H1 (cell line): ENCODE data around the gene UBE2G2. TPM values are rescaled to one million over a fixed set of nuclear protein-coding genes. Genes with fewer than 3 reads are reported as not detected.

ENCODE experiments used
- CTCF ChIA-PET: fragments of 300-600 bp; sonication (Branson Sonifier 250); formaldehyde crosslinking; loops from one replicate; lab custom pipeline; 2021; ENCODE audit not compliant: partially characterized antibody; lab: Charles Lee
- POLR2A ChIA-PET: fragments of 300-600 bp; sonication (Branson Sonifier 250); formaldehyde crosslinking; loops from one replicate; lab custom pipeline; 2021; ENCODE audit warnings: inconsistent platforms; ENCODE audit not compliant: partially characterized antibody; lab: Charles Lee
- DNase-seq, 2 experiments: peaks; one replicate each; pipeline versions ENCODE4 v3.0.0 to v3.0.0-alpha.2; 2010 to 2022; ENCODE audit warnings: low spot score in 2 of 2, low read depth in 1 of 2, mixed read lengths in 1 of 2
- FAIRE-seq: peaks from 2 replicates; lab custom pipeline; 2011; peaks lifted over from hg19 to GRCh38; lab: Jason Lieb, UNC
- H2AFZ ChIP-seq: 2 replicates; pipeline ENCODE4 v1.8.1; 2012; ENCODE audit warnings: low read length, inconsistent platforms
- H2AK5ac ChIP-seq: 2 replicates; pipeline ENCODE4 v1.6.1; 2013; ENCODE audit warnings: low read depth, low read length
- H2BK120ac ChIP-seq: replicated peaks from 2 replicates; pipeline ENCODE3; 2013; ENCODE audit warnings: low read depth, low read length, inconsistent platforms
- H2BK12ac ChIP-seq: 2 replicates; pipeline ENCODE4 v1.6.1; 2013; ENCODE audit warnings: low read depth, low read length
- H2BK15ac ChIP-seq: 2 replicates; pipeline ENCODE4 v1.6.1; 2013; ENCODE audit warnings: low read length
- H2BK20ac ChIP-seq: 2 replicates; pipeline ENCODE4 v1.6.1; 2013; ENCODE audit warnings: low read length
- H2BK5ac ChIP-seq: 2 replicates; pipeline ENCODE4 v1.6.1; 2013; ENCODE audit warnings: low read depth, low read length
- H3K14ac ChIP-seq: 2 replicates; pipeline ENCODE4 v1.6.1; 2013; ENCODE audit warnings: inconsistent platforms; ENCODE audit not compliant: insufficient read length
- H3K18ac ChIP-seq: 2 replicates; pipeline ENCODE4 v1.6.1; 2013; ENCODE audit warnings: low read length; ENCODE audit errors: extremely low read depth
- H3K23ac ChIP-seq: 2 replicates; pipeline ENCODE4 v1.6.1; 2013; ENCODE audit warnings: inconsistent platforms; ENCODE audit not compliant: insufficient read length
- H3K23me2 ChIP-seq: 2 replicates; pipeline ENCODE4 v1.6.1; 2013; ENCODE audit warnings: low read depth, low read length
- H3K27ac ChIP-seq: 2 replicates; pipeline ENCODE4 v1.6.1; 2011; ENCODE audit warnings: low read depth, low read length, inconsistent platforms
- H3K27me3 ChIP-seq, 4 experiments: replicated peaks in 1 of 4; 1 replicate in 1 of 4; 2 replicates in 3 of 4; pipeline versions ENCODE4 v1.6.1 to v1.8.1; 2011 to 2013; ENCODE audit warnings: low read length in 3 of 4, mild to moderate bottlenecking in 3 of 4, inconsistent platforms in 2 of 4, mixed read lengths in 2 of 4, moderate library complexity in 1 of 4; ENCODE audit not compliant: control insufficient read depth in 3 of 4, insufficient read depth in 3 of 4; ENCODE audit errors: extremely low read depth in 1 of 4
- H3K36me3 ChIP-seq, 4 experiments: 2 replicates each; pipeline versions ENCODE4 v1.6.1 to v1.8.1; 2011 to 2013; ENCODE audit warnings: mild to moderate bottlenecking in 4 of 4, low read length in 3 of 4, moderate library complexity in 2 of 4, control low read depth in 1 of 4, inconsistent platforms in 1 of 4; ENCODE audit not compliant: insufficient read depth in 4 of 4, control insufficient read depth in 2 of 4
- H3K4ac ChIP-seq: replicated peaks from 2 replicates; pipeline ENCODE3; 2013; ENCODE audit warnings: low read length, low read depth, mixed read lengths, inconsistent platforms; ENCODE audit not compliant: insufficient read length
- H3K4me1 ChIP-seq, 4 experiments: replicated peaks in 1 of 4; 1 replicate in 1 of 4; 2 replicates in 3 of 4; pipeline versions ENCODE4 v1.6.1 to v1.8.1; 2011 to 2013; ENCODE audit warnings: low read length in 3 of 4, inconsistent platforms in 2 of 4, mixed read lengths in 1 of 4; ENCODE audit not compliant: insufficient read depth in 4 of 4, control insufficient read depth in 3 of 4
- H3K4me2 ChIP-seq, 2 experiments: 2 replicates each; pipeline versions ENCODE4 v1.6.1 to v1.8.1; 2011 to 2013; ENCODE audit warnings: low read depth in 2 of 2, low read length in 2 of 2, control low read depth in 1 of 2, inconsistent platforms in 1 of 2, mild to moderate bottlenecking in 1 of 2; ENCODE audit not compliant: insufficient read depth in 1 of 2
- H3K4me3 ChIP-seq, 4 experiments: fragments of 200-600, 300-600 bp in 1 of 4; sonication (generic), shearing (Covaris generic), sonication (Bioruptor Twin) in 1 of 4; 2 replicates each; pipeline versions ENCODE4 v1.5.1 to v1.8.1; 2011 to 2016; ENCODE audit warnings: low read length in 4 of 4, low read depth in 3 of 4, control low read depth in 2 of 4, inconsistent platforms in 2 of 4, mild to moderate bottlenecking in 2 of 4, mixed read lengths in 1 of 4, moderate library complexity in 1 of 4; ENCODE audit not compliant: insufficient read depth in 2 of 4; ENCODE audit errors: extremely low read depth in 1 of 4
- H3K56ac ChIP-seq: replicated peaks from 2 replicates; pipeline ENCODE3; 2013; ENCODE audit warnings: low read depth, mild to moderate bottlenecking, mixed read lengths, low read length, inconsistent platforms; ENCODE audit not compliant: insufficient read length
- H3K79me1 ChIP-seq: 2 replicates; pipeline ENCODE4 v1.6.1; 2013; ENCODE audit warnings: low read depth, low read length, control low read depth
- H3K79me2 ChIP-seq, 2 experiments: 2 replicates each; pipeline versions ENCODE4 v1.6.1 to v1.8.1; 2012 to 2013; ENCODE audit warnings: low read length in 2 of 2, mild to moderate bottlenecking in 2 of 2, inconsistent platforms in 1 of 2; ENCODE audit not compliant: insufficient read depth in 2 of 2, control insufficient read depth in 1 of 2
- H3K9ac ChIP-seq, 4 experiments: replicated peaks in 1 of 4; 1 replicate in 1 of 4; 2 replicates in 3 of 4; pipeline versions ENCODE4 v1.6.1 to v1.8.1; 2011 to 2013; ENCODE audit warnings: low read depth in 3 of 4, low read length in 3 of 4, control low read depth in 2 of 4, mild to moderate bottlenecking in 2 of 4, moderate library complexity in 2 of 4, inconsistent platforms in 1 of 4; ENCODE audit errors: extremely low read depth in 1 of 4
- H3K9me3 ChIP-seq, 2 experiments: 2 replicates each; pipeline versions ENCODE4 v1.6.1 to v1.8.1; 2012 to 2013; ENCODE audit warnings: mild to moderate bottlenecking in 2 of 2, moderate library complexity in 2 of 2, control low read depth in 1 of 2, inconsistent platforms in 1 of 2, low read depth in 1 of 2, low read length in 1 of 2, mixed read lengths in 1 of 2; ENCODE audit not compliant: insufficient read depth in 2 of 2
- H4K20me1 ChIP-seq, 2 experiments: replicated peaks in 1 of 2; 2 replicates each; pipeline versions ENCODE3 to v1.8.1; 2011 to 2013; ENCODE audit warnings: inconsistent platforms in 2 of 2, low read length in 2 of 2, mild to moderate bottlenecking in 1 of 2; ENCODE audit not compliant: insufficient read depth in 2 of 2, control insufficient read depth in 1 of 2
- H4K5ac ChIP-seq: 2 replicates; pipeline ENCODE4 v1.6.1; 2013; ENCODE audit warnings: low read length, low read depth, mixed read lengths, inconsistent platforms; ENCODE audit not compliant: insufficient read length
- H4K8ac ChIP-seq: 2 replicates; pipeline ENCODE4 v1.8.0; 2013; ENCODE audit warnings: mild to moderate bottlenecking, moderate library complexity, low read length, inconsistent platforms; ENCODE audit not compliant: insufficient read depth; ENCODE audit errors: extremely low read depth
- H4K91ac ChIP-seq: replicated peaks from 2 replicates; pipeline ENCODE3; 2013; ENCODE audit warnings: low read length, mixed read lengths, inconsistent platforms; ENCODE audit not compliant: insufficient read length
- BACH1 ChIP-seq: IDR thresholded peaks from 2 replicates; pipeline ENCODE4 v1.6.1; 2012; ENCODE audit warnings: low read length, improper control_type of control experiment
- CHD2 ChIP-seq: IDR thresholded peaks from 2 replicates; pipeline ENCODE4 v1.6.1; 2012; ENCODE audit warnings: low read length, improper control_type of control experiment
- EZH2 ChIP-seq: fragments of 200-600 bp; sonication (generic); IDR thresholded peaks from 2 replicates; pipeline ENCODE4 v1.7.1; 2012; ENCODE audit warnings: low read depth, mild to moderate bottlenecking, moderate library complexity, low read length, inconsistent platforms; ENCODE audit not compliant: severe bottlenecking
- GTF2F1 ChIP-seq: IDR thresholded peaks from 2 replicates; pipeline ENCODE4 v1.6.1; 2012; ENCODE audit warnings: low read depth, low read length, improper control_type of control experiment, borderline replicate concordance
- HDAC2 ChIP-seq, 2 experiments: fragments of 300-600 bp in 1 of 2; sonication (generic) in 1 of 2; IDR thresholded peaks; 2 replicates each; pipeline ENCODE4 v1.6.1; 2011 to 2012; ENCODE audit warnings: low read depth in 2 of 2, low read length in 2 of 2, mild to moderate bottlenecking in 2 of 2, moderate library complexity in 2 of 2, borderline replicate concordance in 1 of 2, inconsistent platforms in 1 of 2
- JUN ChIP-seq: IDR thresholded peaks from 2 replicates; pipeline ENCODE4 v1.6.1; 2011; ENCODE audit warnings: low read depth, mild to moderate bottlenecking, improper control_type of control experiment, low read length
- NANOG ChIP-seq: IDR thresholded peaks from 2 replicates; pipeline ENCODE4 v1.6.1; 2011; ENCODE audit warnings: low read length, low read depth, mild to moderate bottlenecking, inconsistent platforms; ENCODE audit not compliant: insufficient read depth, poor library complexity, severe bottlenecking
- RAD21 ChIP-seq, 2 experiments: IDR thresholded peaks in 1 of 2; conservative IDR thresholded peaks in 1 of 2; 2 replicates each; pipeline ENCODE4 v1.6.1; 2011; ENCODE audit warnings: low read depth in 2 of 2, low read length in 2 of 2, improper control_type of control experiment in 1 of 2, inconsistent platforms in 1 of 2, mild to moderate bottlenecking in 1 of 2, moderate library complexity in 1 of 2
- WGBS, 2 experiments: shearing (Covaris generic) in 1 of 2; methylation state at CpG; one replicate each; pipeline versions ENCODE4 v1.1.6 to v1.1.7; 2013 to 2015; ENCODE audit warnings: low lambda C conversion rate in 2 of 2, mixed read lengths in 2 of 2, inconsistent platforms in 1 of 2, low coverage in 1 of 2, missing lambda C conversion rate in 1 of 2; ENCODE audit not compliant: insufficient replicate concordance in 2 of 2, insufficient coverage in 1 of 2, insufficient read length in 1 of 2; ENCODE audit errors: extremely low coverage in 1 of 2, missing lambda C conversion rate in 1 of 2; 5-methylcytosine and 5-hydroxymethylcytosine counted together
- polyA plus RNA-seq, 7 experiments: library from polyadenylated mRNA; depleted of rRNA in 3 of 7; stranded (reverse) in 5 of 7; unstranded in 2 of 7; fragments of >200 nt in 5 of 7; fragments of 200-250 nt in 2 of 7; gene quantifications; 1 replicate in 5 of 7; 2 replicates in 1 of 7; 4 replicates in 1 of 7; pipeline versions ENCODE4 v1.2.1 to v1.2.3, GENCODE V29; 2011 to 2013; ENCODE audit warnings: missing spikeins in 2 of 7, mixed read lengths in 2 of 7
- total RNA-seq: library from RNA; stranded (reverse); fragmentation: NEBNext Ultra II Directional; extraction: Animal tissue kit (Norgen Biotek cat#: 25700); gene quantifications from 2 replicates; pipeline ENCODE4 v1.2.1, GENCODE V29; 2021

Gene UBE2G2
- total and polyA plus RNA-seq, 2 of the 8 experiments (the other 6 are each of a cell fraction or from before 2014, with no cell fraction given), result 96.3 to 101 TPM

GRCh38 chr21:44836349-44836665 lies 34.7 kb upstream of the UBE2G2 start:
- CTCF ChIA-PET, result no interaction called here
- WGBS, 2 experiments, result 91% methylated on average over 3 of the region's 3 CpGs; no CpG with 5 or more reads in 1 of the 2 experiments
- H3K4me2 ChIP-seq, result no peak overlapping the region
- FAIRE-seq, result no peak
- TF ChIP-seq CHD2 (no peak), HDAC2 (IDR thresholded peaks at IDR 0.05; ENCODE audit: borderline replicate concordance in 1 of 2, low read depth in 2 of 2, low read length in 2 of 2) (no peak), RAD21 (IDR thresholded peaks at IDR 0.05 in 1 of 2, conservative IDR thresholded peaks at IDR 0.05 in 1 of 2; ENCODE audit: low read depth in 2 of 2, low read length in 2 of 2) (no peak), BACH1 (no peak), JUN (no peak), GTF2F1 (no peak), EZH2 (no peak), NANOG (no peak)
- TF ChIP-seq, all 59 proteins: peak for 0
- no peak overlapping the region for H4K91ac ChIP-seq
- H3K27me3 ChIP-seq, result no peaks in the 10 kb centered on the region
- no peak overlapping the region for H3K23ac ChIP-seq
- no peaks in the 10 kb centered on the region; the same call in 1 of the 2 replicates for H3K23me2 ChIP-seq
- no peak overlapping the region for H3K4me3 ChIP-seq
- no peak overlapping the region for H2BK5ac ChIP-seq
- no peak overlapping the region for H2AK5ac ChIP-seq
- H4K8ac ChIP-seq, result no peak overlapping the region
- no peak overlapping the region for H2BK15ac ChIP-seq
- no peaks in the 10 kb centered on the region for H3K79me2 ChIP-seq
- POLR2A ChIA-PET, result interaction anchor here (0.5 kb wide), 1 partner anchor 205 kb away, joined by 3 read pairs; no protein-coding TSS in a partner anchor
- H3K4me1 ChIP-seq, result no peaks in the 10 kb centered on the region; a peak in 2 of 7 replicates
- no peak overlapping the region for H2BK20ac ChIP-seq
- H4K5ac ChIP-seq, result no peak overlapping the region
- DNase-seq, result no peak
- no peak overlapping the region for H3K9ac ChIP-seq
- no peaks in the 10 kb centered on the region; a peak in 1 of 8 replicates for H3K36me3 ChIP-seq
- H3K14ac ChIP-seq, result no peak overlapping the region
- no peak overlapping the region for H3K18ac ChIP-seq
- no peak overlapping the region for H2AFZ ChIP-seq
- no peak overlapping the region for H2BK12ac ChIP-seq
- H3K4ac ChIP-seq, result no peak overlapping the region
- H3K79me1 ChIP-seq, result no peaks in the 10 kb centered on the region
- no peak overlapping the region for H3K27ac ChIP-seq
- no peaks in the 10 kb centered on the region for H3K9me3 ChIP-seq
- no peaks in the 10 kb centered on the region for H4K20me1 ChIP-seq
- H3K56ac ChIP-seq, result no peak overlapping the region
- no peak overlapping the region for H2BK120ac ChIP-seq
